Ectodermal cell (in vitro differentiated cells): Measurements from ENCODE around the gene KLK6.
"Not testable (repeated sequence)": the region's sequence is repeated elsewhere in the genome, so short reads cannot be mapped to it uniquely, and the experiment has no call there.

Source experiments
- H3K27ac ChIP-seq: 2 replicates; pipeline ENCODE4 v1.7.0; 2013; ENCODE audit warnings: mild to moderate bottlenecking, low read depth, low read length; ENCODE audit not compliant: insufficient read depth, poor library complexity, severe bottlenecking
- H3K27me3 ChIP-seq: 2 replicates; pipeline ENCODE4 v1.7.0; 2013; ENCODE audit warnings: mild to moderate bottlenecking, low read length; ENCODE audit not compliant: insufficient read depth, control insufficient read depth, poor library complexity, severe bottlenecking
- H3K36me3 ChIP-seq: one replicate; pipeline ENCODE4 v1.7.0; 2013; ENCODE audit warnings: low read length; ENCODE audit not compliant: control insufficient read depth, insufficient read depth
- H3K4me1 ChIP-seq: one replicate; pipeline ENCODE4 v1.7.0; 2013; ENCODE audit warnings: low read length; ENCODE audit not compliant: control insufficient read depth, insufficient read depth
- H3K4me3 ChIP-seq: 2 replicates; pipeline ENCODE4 v1.7.0; 2013; ENCODE audit warnings: low read depth, low read length, control low read depth; ENCODE audit not compliant: insufficient read depth
- H3K9me3 ChIP-seq: 2 replicates; pipeline ENCODE4 v1.7.0; 2013; ENCODE audit warnings: mild to moderate bottlenecking, low read length, moderate library complexity; ENCODE audit not compliant: control insufficient read depth
- WGBS, 2 experiments: methylation state at CpG; one replicate each; pipeline ENCODE4 v1.1.7; 2013; ENCODE audit warnings: missing lambda C conversion rate in 2 of 2; 5-methylcytosine and 5-hydroxymethylcytosine counted together

Gene KLK6

GRCh38 chr19:50975766-50976165 lies 6.4 kb upstream of the KLK6 start:
- Histone ChIP-seq H3K36me3 (no peaks in the 10 kb centered on the region), H3K4me3 (no peak overlapping the region), H3K27me3 (peaks cover 1% of the 10 kb centered on the region), H3K27ac (no peak overlapping the region), H3K9me3 (no peaks in the 10 kb centered on the region), H3K4me1 (peaks cover 14% of the 10 kb centered on the region)
- 56 to 59% methylated on average over 8 of the region's 8 CpGs for WGBS, 2 experiments

- no peaks in the 10 kb centered on the region for H3K9me3 ChIP-seq
- 56 to 64% methylated on average over 7 to 8 of the region's 9 CpGs for WGBS, 2 experiments
- no peaks in the 10 kb centered on the region for H3K27me3 ChIP-seq
- H3K27ac ChIP-seq = no peak overlapping the region
- no peak overlapping the region for H3K4me3 ChIP-seq
- no peaks in the 10 kb centered on the region for H3K36me3 ChIP-seq
- peaks cover 10% of the 10 kb centered on the region for H3K4me1 ChIP-seq
Measured at GRCh38 chr19:50974702-50975556, 5.5 kb upstream of the KLK6 start.

GRCh38 chr19:50972795-50973376 lies 3.5 kb upstream of the KLK6 start:
- 85 to 86% methylated on average over 9 of the region's 9 CpGs for WGBS, 2 experiments
- no peaks in the 10 kb centered on the region for H3K27me3 ChIP-seq
- no peaks in the 10 kb centered on the region for H3K9me3 ChIP-seq
- no peaks in the 10 kb centered on the region for H3K36me3 ChIP-seq
- H3K27ac ChIP-seq = no peak overlapping the region
- no peak overlapping the region for H3K4me3 ChIP-seq
- peaks cover 4% of the 10 kb centered on the region for H3K4me1 ChIP-seq

- not testable (repeated sequence) for H3K36me3 ChIP-seq, H3K4me1 ChIP-seq, H3K27me3 ChIP-seq, H3K27ac ChIP-seq, H3K4me3 ChIP-seq, H3K9me3 ChIP-seq
- 90 to 94% methylated on average over 3 of the region's 3 CpGs for WGBS, 2 experiments
Measured at GRCh38 chr19:50969810-50970209, 419 bp upstream of the KLK6 start.

- H3K9me3 ChIP-seq = no peaks in the 10 kb centered on the region
- no peaks in the 10 kb centered on the region for H3K4me1 ChIP-seq
- H3K4me3 ChIP-seq = no peak overlapping the region
- no peaks in the 10 kb centered on the region for H3K27me3 ChIP-seq
- H3K36me3 ChIP-seq = no peaks in the 10 kb centered on the region
- H3K27ac ChIP-seq = no peak overlapping the region
- 69 to 78% methylated on average over 7 of the region's 7 CpGs for WGBS, 2 experiments
Measured at GRCh38 chr19:50968716-50969412, 527 bp downstream of the KLK6 start.

GRCh38 chr19:50967929-50968715 lies 1.3 kb downstream of the KLK6 start:
- Histone ChIP-seq H3K27me3 (no peaks in the 10 kb centered on the region), H3K36me3 (no peaks in the 10 kb centered on the region), H3K27ac (no peak overlapping the region), H3K4me1 (no peaks in the 10 kb centered on the region), H3K4me3 (no peak overlapping the region), H3K9me3 (no peaks in the 10 kb centered on the region)
- WGBS, 2 experiments = 71 to 75% methylated on average over 20 of the region's 20 CpGs

- Histone ChIP-seq H3K27ac (no peak overlapping the region), H3K36me3 (no peaks in the 10 kb centered on the region), H3K4me1 (no peaks in the 10 kb centered on the region), H3K4me3 (no peak overlapping the region), H3K9me3 (no peaks in the 10 kb centered on the region), H3K27me3 (peaks cover 2% of the 10 kb centered on the region)
- WGBS, 2 experiments = 81 to 91% methylated on average over 3 of the region's 3 CpGs
Measured at GRCh38 chr19:50964266-50964665, 5.1 kb downstream of the KLK6 start.

- Histone ChIP-seq H3K9me3 (no peaks in the 10 kb centered on the region), H3K27ac (no peak overlapping the region), H3K36me3 (no peaks in the 10 kb centered on the region), H3K4me1 (no peaks in the 10 kb centered on the region), H3K4me3 (no peak overlapping the region), H3K27me3 (peaks cover 6% of the 10 kb centered on the region)
- WGBS, 2 experiments = 87 to 89% methylated on average over 6 of the region's 6 CpGs
Measured at GRCh38 chr19:50963381-50963780, 6.0 kb downstream of the KLK6 start.

GRCh38 chr19:50962245-50962644 lies 7.1 kb downstream of the KLK6 start:
- H3K9me3 ChIP-seq = no peaks in the 10 kb centered on the region
- H3K4me3 ChIP-seq = no peak overlapping the region
- 89 to 98% methylated on average over 1 of the region's 1 CpG for WGBS, 2 experiments
- H3K4me1 ChIP-seq = no peaks in the 10 kb centered on the region
- no peak overlapping the region for H3K27ac ChIP-seq
- H3K27me3 ChIP-seq = peaks cover 6% of the 10 kb centered on the region
- H3K36me3 ChIP-seq = no peaks in the 10 kb centered on the region
